GM12878 (cell line): ENCODE results near the gene ADGRG7.

Experiments
- CBX5 ChIP-seq: sonication (generic); IDR thresholded peaks from 2 replicates; pipeline ENCODE4 v1.6.1; 2016; ENCODE audit warnings: low read depth, moderate library complexity, mild to moderate bottlenecking, inconsistent platforms
- CEBPB ChIP-seq, 2 experiments: fragments of 150-350 bp in 1 of 2; IDR thresholded peaks; 2 replicates each; pipeline ENCODE4 v1.6.1; 2012 to 2014; ENCODE audit warnings: low read depth in 2 of 2, low read length in 2 of 2, borderline replicate concordance in 1 of 2, inconsistent platforms in 1 of 2
- CTCF ChIP-seq, 3 experiments: IDR thresholded peaks in 2 of 3; conservative IDR thresholded peaks in 1 of 3; 2 replicates each; pipeline ENCODE4 v1.5.1; 2011; ENCODE audit warnings: low read depth in 3 of 3, low read length in 3 of 3, mild to moderate bottlenecking in 3 of 3, control low read depth in 2 of 3, moderate library complexity in 2 of 3, inconsistent platforms in 1 of 3, mixed read lengths in 1 of 3; ENCODE audit not compliant: control insufficient read depth in 2 of 3, insufficient read depth in 1 of 3; ENCODE audit errors: extremely low read depth in 1 of 3
- E2F8 ChIP-seq: fragments of 450-650 bp; IDR thresholded peaks from 2 replicates; pipeline ENCODE4 v1.6.1; 2018; ENCODE audit warnings: mild to moderate bottlenecking, low read depth, moderate library complexity; ENCODE audit not compliant: partially characterized antibody
- NRF1 ChIP-seq: conservative IDR thresholded peaks from 2 replicates; pipeline ENCODE4 v1.6.1; 2011; ENCODE audit warnings: mild to moderate bottlenecking, low read depth, low read length, improper control_type of control experiment
- POLR2A ChIP-seq: IDR thresholded peaks from 2 replicates; pipeline ENCODE4 v1.6.1; 2011; ENCODE audit warnings: low read depth, mild to moderate bottlenecking, low read length
- SIN3A ChIP-seq: IDR thresholded peaks from 2 replicates; pipeline ENCODE4 v1.6.1; 2012; ENCODE audit warnings: low read depth, low read length, improper control_type of control experiment
- SP1 ChIP-seq: IDR thresholded peaks from one replicate; pipeline ENCODE4 v1.6.1; 2011; ENCODE audit warnings: low read depth, low read length
- TAF1 ChIP-seq: IDR thresholded peaks from 2 replicates; pipeline ENCODE4 v1.6.1; 2011; ENCODE audit warnings: mild to moderate bottlenecking, low read depth, low read length, borderline replicate concordance

- TF ChIP-seq CTCF (IDR thresholded peaks at IDR 0.05 in 2 of 3, conservative IDR thresholded peaks at IDR 0.05 in 1 of 3; ENCODE audit: control insufficient read depth in 2 of 3, extremely low read depth in 1 of 3, insufficient read depth in 1 of 3, low read depth in 3 of 3, low read length in 3 of 3), result no peak
- TF ChIP-seq SIN3A, result no peak
- no peak for TF ChIP-seq NRF1
- TF ChIP-seq E2F8, result no peak
- no peak for TF ChIP-seq TAF1
- TF ChIP-seq POLR2A, result no peak
- no peak for TF ChIP-seq CBX5
- TF ChIP-seq CEBPB (IDR thresholded peaks at IDR 0.05; ENCODE audit: borderline replicate concordance in 1 of 2, low read depth in 2 of 2, low read length in 2 of 2), result no peak
- no peak for TF ChIP-seq SP1
Measured at GRCh38 chr3:100653604-100654294, 44.3 kb downstream of the ADGRG7 start.
